Smooth muscle cell (in vitro differentiated cells): Measurements from ENCODE around the gene VPREB3. TPM values are rescaled to one million over a fixed set of nuclear protein-coding genes. Genes with fewer than 3 reads are reported as not detected.
A peak's percentile ranks its signal among the peaks of the same experiment; 100 is the strongest.

Source experiments
- DNase-seq: peaks from one replicate; lab custom pipeline; 2025; ENCODE audit not compliant: unreplicated experiment; lab: John Stamatoyannopoulos, UW
- H2AFZ ChIP-seq: fragments of 200-600 bp; sonication (generic); 2 replicates; pipeline ENCODE4 v1.6.0; 2016; ENCODE audit warnings: antibody characterized with exemption, low read depth, mild to moderate bottlenecking
- H3F3A ChIP-seq: fragments of 200-600 bp; sonication (generic); 2 replicates; pipeline ENCODE4 v1.6.0; 2017; ENCODE audit warnings: antibody characterized with exemption, low read depth
- H3K27ac ChIP-seq: fragments of 200-600 bp; sonication (generic); 2 replicates; pipeline ENCODE4 v1.5.1; 2016; ENCODE audit warnings: low read depth, mild to moderate bottlenecking
- H3K27me3 ChIP-seq: fragments of 200-600 bp; sonication (generic); 2 replicates; pipeline ENCODE4 v1.6.1; 2016; ENCODE audit warnings: low read depth, mild to moderate bottlenecking
- H3K36me3 ChIP-seq: fragments of 200-600 bp; sonication (generic); 2 replicates; pipeline ENCODE4 v1.5.1; 2016; ENCODE audit warnings: low read depth
- H3K4me1 ChIP-seq: fragments of 200-600 bp; sonication (generic); 2 replicates; pipeline ENCODE4 v1.5.1; 2016; ENCODE audit warnings: low read depth
- H3K4me2 ChIP-seq: fragments of 200-600 bp; sonication (generic); 2 replicates; pipeline ENCODE4 v1.6.0; 2016; ENCODE audit warnings: mild to moderate bottlenecking
- H3K4me3 ChIP-seq: fragments of 200-600 bp; sonication (generic); 2 replicates; pipeline ENCODE4 v1.5.1; 2016; ENCODE audit warnings: mild to moderate bottlenecking
- H3K79me2 ChIP-seq: fragments of 200-600 bp; sonication (generic); 2 replicates; pipeline ENCODE4 v1.6.0; 2016; ENCODE audit warnings: low read depth, mild to moderate bottlenecking
- H3K9ac ChIP-seq: fragments of 200-600 bp; sonication (generic); 2 replicates; pipeline ENCODE4 v1.6.0; 2016; ENCODE audit warnings: low read depth
- H3K9me3 ChIP-seq: fragments of 200-600 bp; sonication (generic); replicated peaks from 2 replicates; pipeline ENCODE4 v1.5.1; 2016; ENCODE audit warnings: low read depth
- H4K20me1 ChIP-seq: fragments of 200-600 bp; sonication (generic); 2 replicates; pipeline ENCODE4 v1.6.0; 2016; ENCODE audit warnings: low read depth
- CTCF ChIP-seq: fragments of 200-600 bp; sonication (generic); IDR thresholded peaks from 2 replicates; pipeline ENCODE4 v1.5.1; 2017; ENCODE audit warnings: borderline replicate concordance, mild to moderate bottlenecking, antibody characterized with exemption; ENCODE audit not compliant: insufficient read depth, poor library complexity, severe bottlenecking
- WGBS: methylation state at CpG from one replicate; pipeline ENCODE4 v1.1.7; 2016; ENCODE audit warnings: low lambda C conversion rate; 5-methylcytosine and 5-hydroxymethylcytosine counted together
- polyA plus RNA-seq: library from polyadenylated mRNA; unstranded; fragments of >200 nt; fragmentation: Nextera tagmentation; extraction: Ambion mirVana; gene quantifications from 2 replicates; pipeline ENCODE4 v1.2.1, GENCODE V29; 2016
- total RNA-seq: library from RNA; depleted of rRNA; stranded (reverse); fragments of >200 nt; gene quantifications from 2 replicates; pipeline ENCODE4 v1.2.3, GENCODE V29; 2014

Gene VPREB3
- total and polyA plus RNA-seq, 2 experiments from 2014 or later: not detected

- no peak overlapping the region for H2AFZ ChIP-seq
- peaks cover 12% of the 10 kb centered on the region for H3K79me2 ChIP-seq
- H3K27me3 ChIP-seq: no peaks in the 10 kb centered on the region
- H3K4me2 ChIP-seq: peak overlapping the region; percentile 9
- peaks cover 13% of the 10 kb centered on the region for H4K20me1 ChIP-seq
- H3K9me3 ChIP-seq: no peaks in the 10 kb centered on the region
- no peak overlapping the region for H3K4me3 ChIP-seq
- no peaks in the 10 kb centered on the region for H3K36me3 ChIP-seq
- no peak for DNase-seq
- H3F3A ChIP-seq: no peaks in the 10 kb centered on the region
- H3K27ac ChIP-seq: no peak overlapping the region
- WGBS: 91% methylated on average over 14 of the region's 15 CpGs
- no peak for TF ChIP-seq CTCF
- H3K9ac ChIP-seq: no peak overlapping the region
- peaks cover 13% of the 10 kb centered on the region for H3K4me1 ChIP-seq
These were observed 29.3 kb upstream of the VPREB3 start for GRCh38 chr22:23783265-23784150.

- H3K27me3 ChIP-seq: no peaks in the 10 kb centered on the region
- H3K4me1 ChIP-seq: peaks cover 7% of the 10 kb centered on the region
- no peak overlapping the region for H3K9ac ChIP-seq
- H3F3A ChIP-seq: no peaks in the 10 kb centered on the region
- H3K27ac ChIP-seq: no peak overlapping the region
- H3K9me3 ChIP-seq: no peaks in the 10 kb centered on the region
- peaks cover 4% of the 10 kb centered on the region for H3K79me2 ChIP-seq
- 96% methylated on average over 1 of the region's 1 CpG for WGBS
- no peak overlapping the region for H3K4me2 ChIP-seq
- H3K4me3 ChIP-seq: no peak overlapping the region
- peaks cover 4% of the 10 kb centered on the region for H4K20me1 ChIP-seq
- H2AFZ ChIP-seq: no peak overlapping the region
- no peak for DNase-seq
- no peaks in the 10 kb centered on the region for H3K36me3 ChIP-seq
- no peak for TF ChIP-seq CTCF
These were observed 28.5 kb upstream of the VPREB3 start for GRCh38 chr22:23782703-23783102.

GRCh38 chr22:23782252-23782651 lies 28.0 kb upstream of the VPREB3 start:
- H3K4me1 ChIP-seq: peaks cover 5% of the 10 kb centered on the region
- no peaks in the 10 kb centered on the region for H3K79me2 ChIP-seq
- H3K36me3 ChIP-seq: no peaks in the 10 kb centered on the region
- H2AFZ ChIP-seq: no peak overlapping the region
- H3K27ac ChIP-seq: no peak overlapping the region
- no peak overlapping the region for H3K4me2 ChIP-seq
- H4K20me1 ChIP-seq: no peaks in the 10 kb centered on the region
- DNase-seq: no peak
- no peaks in the 10 kb centered on the region for H3K9me3 ChIP-seq
- WGBS: 98% methylated on average over 16 of the region's 16 CpGs
- no peak for TF ChIP-seq CTCF
- no peak overlapping the region for H3K4me3 ChIP-seq
- H3K9ac ChIP-seq: no peak overlapping the region
- H3F3A ChIP-seq: no peaks in the 10 kb centered on the region
- H3K27me3 ChIP-seq: no peaks in the 10 kb centered on the region
